ENCODE data around the gene PRR19. TPM values are rescaled to one million over a fixed set of nuclear protein-coding genes. Genes with fewer than 3 reads are reported as not detected.

Gene PRR19
- total RNA-seq, 2 donors from 2014 or later, result 0.12 to 0.16 TPM

- no peak for ATAC-seq
- DNase-seq, result no peak
Observed at GRCh38 chr19:42313840-42314755, 12.2 kb downstream of the PRR19 start.

GRCh38 chr19:42315024-42315423, 13.1 kb downstream of the PRR19 start:
- ATAC-seq (no peak), DNase-seq (no peak)
- intact Hi-C loops (cut with DNase I), result loop anchor here in 1 of 2 donors (10.0 kb wide), 1 partner anchor 180 kb away; the partner anchor contains the start of gene POU2F2

More at GRCh38 chr19:42313840-42314755, 12.2 kb downstream of the PRR19 start:
- intact Hi-C loops (cut with DNase I), result loop anchor here in 1 of 2 donors (10.0 kb wide), 1 partner anchor 179 kb away; the partner anchor contains the start of gene POU2F2

GRCh38 chr19:42316223-42317211, 14.6 kb downstream of the PRR19 start:
- peak in 1 of 2 donors; percentile 6 for ATAC-seq
- DNase-seq, result no peak
- intact Hi-C loops (cut with DNase I), result loop anchor here in 1 of 2 donors (10.0 kb wide), 1 partner anchor 182 kb away; the partner anchor contains the start of gene POU2F2

- ATAC-seq, result no peak
- intact Hi-C loops (cut with DNase I), result loop anchor here in 1 of 2 donors (10.0 kb wide), 1 partner anchor 183 kb away; the partner anchor contains the start of gene POU2F2
- no peak for DNase-seq
Observed at GRCh38 chr19:42317535-42317934, 15.6 kb downstream of the PRR19 start.

- ATAC-seq (no peak), DNase-seq (no peak)
- intact Hi-C loops (cut with DNase I), result no loop called here
Observed at GRCh38 chr19:42322305-42322704, 20.4 kb downstream of the PRR19 start.

GRCh38 chr19:42323473-42323851, 21.5 kb downstream of the PRR19 start:
- intact Hi-C loops (cut with DNase I), result no loop called here
- DNase-seq, result no peak
- no peak for ATAC-seq

- ATAC-seq (no peak), DNase-seq (peak; percentile 29)
- intact Hi-C loops (cut with DNase I), result no loop called here
Observed at GRCh38 chr19:42323852-42324654, 22.1 kb downstream of the PRR19 start.

GRCh38 chr19:42324655-42325307, 22.8 kb downstream of the PRR19 start:
- DNase-seq (peak; percentile 29), ATAC-seq (no peak)
- intact Hi-C loops (cut with DNase I), result loop anchor here in 1 of 2 donors (5.0 kb wide), 1 partner anchor 73 kb away; no protein-coding TSS in a partner anchor

GRCh38 chr19:42325308-42325895, 23.5 kb downstream of the PRR19 start, which contains the start of gene MEGF8:
TSS of gene MEGF8 (plus strand) at chr19:42325635. CDS start at chr19:42326244, 609 bp downstream.
- intact Hi-C loops (cut with DNase I), result loop anchor here in 1 of 2 donors (5.0 kb wide), 1 partner anchor 72 kb away; no protein-coding TSS in a partner anchor
- DNase-seq, result peak; percentile 97

GRCh38 chr19:42325896-42326771, 24.2 kb downstream of the PRR19 start:
- intact Hi-C loops (cut with DNase I), result loop anchor here in 1 of 2 donors (5.0 kb wide), 1 partner anchor 71 kb away; no protein-coding TSS in a partner anchor
- ATAC-seq, result peak; percentile 0 to 26
- peak; percentile 35 for DNase-seq

More at GRCh38 chr19:42325308-42325895, 23.5 kb downstream of the PRR19 start, which contains the start of gene MEGF8:
- ATAC-seq, result peak; percentile 98

GRCh38 chr19:42326969-42327368, 25.0 kb downstream of the PRR19 start:
- intact Hi-C loops (cut with DNase I), result loop anchor here in 1 of 2 donors (5.0 kb wide), 1 partner anchor 70 kb away; no protein-coding TSS in a partner anchor
- ATAC-seq, result no peak
- no peak for DNase-seq

- intact Hi-C loops (cut with DNase I), result loop anchor here in 1 of 2 donors (5.0 kb wide), 1 partner anchor 70 kb away; no protein-coding TSS in a partner anchor
- no peak for ATAC-seq
Observed at GRCh38 chr19:42327381-42327780, 25.4 kb downstream of the PRR19 start.

GRCh38 chr19:42328106-42328505, 26.2 kb downstream of the PRR19 start:
- intact Hi-C loops (cut with DNase I), result loop anchor here in 1 of 2 donors (5.0 kb wide), 1 partner anchor 69 kb away; no protein-coding TSS in a partner anchor
- DNase-seq (no peak), ATAC-seq (no peak)

More at GRCh38 chr19:42327381-42327780, 25.4 kb downstream of the PRR19 start:
- peak; percentile 3 for DNase-seq

- intact Hi-C loops (cut with DNase I), result loop anchor here in 1 of 2 donors (5.0 kb wide), 1 partner anchor 68 kb away; no protein-coding TSS in a partner anchor
- DNase-seq, result no peak
Observed at GRCh38 chr19:42328854-42329253, 26.9 kb downstream of the PRR19 start.

GRCh38 chr19:42330241-42330711, 28.3 kb downstream of the PRR19 start:
- intact Hi-C loops (cut with DNase I), result no loop called here
- DNase-seq, result no peak
- ATAC-seq, result no peak

More at GRCh38 chr19:42328854-42329253, 26.9 kb downstream of the PRR19 start:
- ATAC-seq, result no peak
